Bronchial epithelial cell (primary cell): ENCODE results near the gene PCF11. TPM values are rescaled to one million over a fixed set of nuclear protein-coding genes. Genes with fewer than 3 reads are reported as not detected.
A peak's percentile ranks its signal among the peaks of the same experiment; 100 is the strongest.
"Not testable (repeated sequence)": the region's sequence is repeated elsewhere in the genome, so short reads cannot be mapped to it uniquely, and the experiment has no call there.

Source experiments
- DNase-seq: peaks from one replicate; pipeline ENCODE4 v3.0.0-alpha.2; 2010; ENCODE audit warnings: low read depth
- FAIRE-seq: peaks from 2 replicates; lab custom pipeline; 2011; peaks lifted over from hg19 to GRCh38; lab: Jason Lieb, UNC
- H3K27me3 ChIP-seq: 2 replicates; pipeline ENCODE4 v1.5.1; 2011; ENCODE audit warnings: low read length; ENCODE audit not compliant: control insufficient read depth, insufficient read depth
- H3K36me3 ChIP-seq: 2 replicates; pipeline ENCODE4 v1.5.1; 2011; ENCODE audit warnings: low read length; ENCODE audit not compliant: control insufficient read depth, insufficient read depth
- H3K4me3 ChIP-seq: 2 replicates; pipeline ENCODE4 v1.5.1; 2011; ENCODE audit warnings: mild to moderate bottlenecking, low read depth, low read length, control low read depth
- CTCF ChIP-seq: IDR thresholded peaks from 2 replicates; pipeline ENCODE4 v1.5.1; 2011; ENCODE audit warnings: mild to moderate bottlenecking, moderate library complexity, low read length, control low read depth, inconsistent platforms; ENCODE audit not compliant: insufficient read depth, severe bottlenecking
- total RNA-seq: library from RNA; depleted of rRNA; stranded (reverse); fragments of >200 nt; gene quantifications from 2 replicates; pipeline ENCODE4 v1.2.1, GENCODE V29; 2014

The PCF11 gene
- total RNA-seq, 1 donor from 2014 or later, result 26.1 TPM

GRCh38 chr11:83206221-83206620 is 49.3 kb downstream of the PCF11 start:
- TF ChIP-seq CTCF, result no peak
- FAIRE-seq (no peak), DNase-seq (no peak)
- Histone ChIP-seq H3K4me3 (no peak overlapping the region), H3K27me3 (no peaks in the 10 kb centered on the region), H3K36me3 (no peaks in the 10 kb centered on the region)

- not testable (repeated sequence) for H3K36me3 ChIP-seq, FAIRE-seq
- peak; percentile 23 for DNase-seq
Measured at GRCh38 chr11:83206771-83207382, 49.9 kb downstream of the PCF11 start.

GRCh38 chr11:83219095-83219494 is 62.2 kb downstream of the PCF11 start:
- Histone ChIP-seq H3K36me3 (no peaks in the 10 kb centered on the region), H3K27me3 (no peaks in the 10 kb centered on the region), H3K4me3 (no peak overlapping the region)
- DNase-seq, result no peak
- FAIRE-seq, result no peak
- TF ChIP-seq CTCF, result no peak

More at GRCh38 chr11:83206771-83207382, 49.9 kb downstream of the PCF11 start:
- not testable (repeated sequence) for H3K27me3 ChIP-seq, H3K4me3 ChIP-seq

GRCh38 chr11:83220260-83220659 is 63.3 kb downstream of the PCF11 start:
- H3K4me3 ChIP-seq, result no peak overlapping the region

GRCh38 chr11:83221694-83222093 is 64.8 kb downstream of the PCF11 start:
- H3K27me3 ChIP-seq, result no peaks in the 10 kb centered on the region
- no peak for DNase-seq
- no peak for TF ChIP-seq CTCF
- no peak for FAIRE-seq
- no peaks in the 10 kb centered on the region for H3K36me3 ChIP-seq
- H3K4me3 ChIP-seq, result no peak overlapping the region

More at GRCh38 chr11:83220260-83220659, 63.3 kb downstream of the PCF11 start:
- no peak for TF ChIP-seq CTCF
- H3K36me3 ChIP-seq, result no peaks in the 10 kb centered on the region
- H3K27me3 ChIP-seq, result no peaks in the 10 kb centered on the region
- DNase-seq (no peak), FAIRE-seq (no peak)

- H3K4me3 ChIP-seq, result no peak overlapping the region
- H3K36me3 ChIP-seq, result no peaks in the 10 kb centered on the region
- H3K27me3 ChIP-seq, result no peaks in the 10 kb centered on the region
- FAIRE-seq (no peak), DNase-seq (peak; percentile 70)
- no peak for TF ChIP-seq CTCF
Measured at GRCh38 chr11:83222499-83222898, 65.6 kb downstream of the PCF11 start.
